HG03064 (cell line): ENCODE results near the gene AAGAB.
"Not testable (repeated sequence)": the region's sequence is repeated elsewhere in the genome, so short reads cannot be mapped to it uniquely, and the experiment has no call there.

Source experiments
- ATAC-seq: cut with Tn5 transposase; IDR thresholded peaks from one replicate; pipeline ENCODE4 v1.9.1; 2021; ENCODE audit warnings: low read depth; ENCODE audit not compliant: unreplicated experiment

Gene AAGAB, protein sequence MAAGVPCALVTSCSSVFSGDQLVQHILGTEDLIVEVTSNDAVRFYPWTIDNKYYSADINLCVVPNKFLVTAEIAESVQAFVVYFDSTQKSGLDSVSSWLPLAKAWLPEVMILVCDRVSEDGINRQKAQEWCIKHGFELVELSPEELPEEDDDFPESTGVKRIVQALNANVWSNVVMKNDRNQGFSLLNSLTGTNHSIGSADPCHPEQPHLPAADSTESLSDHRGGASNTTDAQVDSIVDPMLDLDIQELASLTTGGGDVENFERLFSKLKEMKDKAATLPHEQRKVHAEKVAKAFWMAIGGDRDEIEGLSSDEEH

DNA sequence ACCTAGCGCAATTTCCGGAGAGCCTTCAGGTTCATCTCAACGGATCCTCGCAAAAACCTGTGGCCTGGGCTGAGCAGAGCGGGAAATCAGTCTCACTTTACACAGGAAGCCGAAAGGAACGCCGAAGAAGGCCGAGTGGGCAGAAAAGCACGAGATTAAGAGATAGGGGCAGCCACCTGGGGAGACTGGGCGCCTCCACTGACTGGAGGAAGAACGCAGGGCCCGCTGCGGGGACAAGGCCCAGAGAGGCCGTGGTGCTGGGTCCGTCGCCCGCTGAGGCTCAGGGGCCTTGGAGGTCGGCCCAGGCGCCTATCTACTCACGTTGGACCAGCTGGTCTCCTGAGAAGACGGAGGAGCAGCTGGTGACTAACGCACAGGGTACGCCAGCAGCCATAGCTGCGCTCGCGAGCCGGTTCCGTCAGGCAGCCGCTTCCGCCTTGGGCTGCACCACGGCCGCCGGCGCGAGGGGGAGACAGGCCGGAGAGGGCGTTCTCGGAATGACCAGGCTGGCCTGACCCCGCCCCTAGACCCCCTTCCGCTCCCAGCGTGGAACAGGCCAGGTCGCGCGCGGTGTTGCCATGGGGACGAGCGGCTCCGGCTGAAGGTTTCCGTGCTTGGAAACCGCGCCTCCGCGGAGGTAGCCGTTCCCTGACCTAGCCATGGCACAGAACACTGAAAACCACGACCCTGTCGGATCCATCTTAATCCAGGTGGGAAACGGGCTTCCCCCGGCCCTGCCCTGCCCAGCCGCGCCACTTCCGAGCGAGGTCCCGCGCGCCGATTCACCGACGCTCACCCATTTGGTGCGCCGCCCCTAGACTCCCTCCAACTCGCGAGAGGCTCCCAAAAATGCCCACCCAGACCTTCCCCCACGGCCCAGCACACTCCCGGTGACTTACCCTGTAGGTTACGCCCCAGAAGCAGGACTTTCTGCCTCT is at the start of gene AAGAB, which contains the start of gene IQCH:
Gene AAGAB, minus strand, starts transcription at position 424 of the 938 bp plus-strand sequence. Its CDS starts 30 bp downstream, at position 394.
Gene IQCH, plus strand, starts transcription at position 549 of the 938 bp plus-strand sequence. Its CDS starts 111 bp downstream, at position 660.
- ATAC-seq: peak; percentile 83

- ATAC-seq: no peak
Observed at GRCh38 chr15:67303490-67304363, 49.3 kb upstream of the AAGAB start.

DNA sequence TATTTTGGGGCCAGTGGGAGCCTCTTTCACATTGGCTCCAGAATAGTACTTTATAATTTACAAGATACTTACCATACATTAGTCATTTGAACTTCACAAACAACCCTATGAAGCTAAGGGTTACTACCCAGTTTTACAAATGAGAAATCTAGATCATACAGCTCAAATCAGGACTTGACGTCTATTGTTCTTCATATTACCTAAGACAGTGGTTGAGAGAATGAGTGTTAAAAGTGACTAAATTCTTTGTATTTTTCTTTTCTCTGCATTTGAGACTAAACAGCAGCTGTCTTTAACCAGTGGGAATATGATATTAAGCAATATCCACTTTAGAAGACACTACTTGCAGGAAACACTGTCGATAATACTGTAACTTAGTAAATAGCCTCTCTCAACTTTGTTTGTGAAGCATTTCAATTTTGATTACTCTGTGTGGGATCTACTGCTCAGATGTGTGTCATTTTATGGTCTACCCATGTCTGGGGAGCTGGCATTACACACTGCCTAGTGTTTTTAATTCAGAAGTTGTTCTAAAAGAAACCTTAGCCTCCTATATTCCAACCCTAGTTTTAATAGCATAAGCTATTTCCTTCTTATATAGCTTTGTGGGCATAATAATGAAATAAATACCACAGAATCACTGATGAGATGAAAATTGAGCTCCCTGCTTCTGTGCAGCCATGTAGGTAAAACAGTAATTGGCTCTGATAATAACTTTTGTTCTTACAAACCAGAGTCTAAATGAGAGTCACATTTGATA is 46.0 kb upstream of the AAGAB start:
- no peak for ATAC-seq

- ATAC-seq: no peak
Observed at GRCh38 chr15:67296684-67297083, 42.2 kb upstream of the AAGAB start.

DNA sequence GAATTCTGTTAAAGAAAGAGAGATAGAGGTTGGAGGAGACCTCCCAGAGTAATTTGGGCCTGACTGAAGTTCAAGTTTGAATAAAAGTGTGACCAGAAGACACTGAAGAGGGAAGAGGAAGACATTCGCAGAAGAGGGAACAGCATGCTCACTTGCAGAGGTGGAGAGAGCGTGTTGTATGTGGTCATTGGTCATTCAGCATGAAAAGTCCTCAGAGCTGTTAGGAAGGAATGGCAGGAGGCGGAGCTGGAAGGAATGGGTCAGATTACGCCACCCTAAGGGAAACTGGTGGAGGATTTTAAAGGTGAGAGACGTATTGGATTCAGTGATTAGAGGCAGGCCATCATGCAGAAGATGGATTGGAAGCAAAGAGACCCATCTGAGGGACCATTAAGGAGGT is 41.7 kb upstream of the AAGAB start:
- ATAC-seq: no peak

DNA sequence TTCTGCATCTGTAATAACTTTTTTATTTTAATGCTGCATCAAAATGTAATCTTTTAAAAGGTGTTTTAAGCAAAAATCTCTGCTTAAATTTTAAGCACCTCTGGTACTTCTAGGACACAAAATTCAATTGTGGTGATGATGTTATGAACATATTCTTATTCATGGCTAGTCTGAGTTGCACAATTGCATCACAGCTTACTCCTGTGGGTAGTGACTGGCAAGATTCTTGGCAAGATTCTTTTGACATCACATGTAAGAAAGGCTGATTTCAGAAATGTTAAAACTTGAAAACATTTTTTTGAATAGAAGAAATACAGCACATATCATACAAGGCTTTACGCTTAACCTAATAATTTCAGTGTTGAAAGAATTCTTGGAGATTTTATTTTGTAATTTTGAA is 35.9 kb upstream of the AAGAB start:
- no peak for ATAC-seq

DNA sequence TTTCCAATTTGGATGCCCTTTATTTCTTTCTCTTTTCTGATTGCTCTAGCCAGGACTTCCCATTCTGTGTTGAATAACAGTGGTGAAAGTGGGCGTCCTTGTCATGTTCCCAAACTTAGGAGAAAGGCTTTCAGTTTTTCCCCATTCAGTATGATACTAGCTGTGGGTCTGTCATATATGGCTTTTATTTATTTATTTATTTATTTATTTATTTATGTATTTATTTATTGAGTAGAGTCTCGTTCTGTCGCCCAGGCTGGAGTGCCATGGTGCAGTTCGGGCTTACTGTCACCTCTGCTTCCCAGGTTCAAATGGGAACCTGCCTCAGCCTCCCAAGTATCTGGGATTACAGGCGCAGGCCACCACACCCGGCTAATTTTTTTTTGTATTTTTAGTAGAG is 31.9 kb upstream of the AAGAB start:
- ATAC-seq: not testable (repeated sequence)

- not testable (repeated sequence) for ATAC-seq
Observed at GRCh38 chr15:67285625-67286024, 31.2 kb upstream of the AAGAB start.

DNA sequence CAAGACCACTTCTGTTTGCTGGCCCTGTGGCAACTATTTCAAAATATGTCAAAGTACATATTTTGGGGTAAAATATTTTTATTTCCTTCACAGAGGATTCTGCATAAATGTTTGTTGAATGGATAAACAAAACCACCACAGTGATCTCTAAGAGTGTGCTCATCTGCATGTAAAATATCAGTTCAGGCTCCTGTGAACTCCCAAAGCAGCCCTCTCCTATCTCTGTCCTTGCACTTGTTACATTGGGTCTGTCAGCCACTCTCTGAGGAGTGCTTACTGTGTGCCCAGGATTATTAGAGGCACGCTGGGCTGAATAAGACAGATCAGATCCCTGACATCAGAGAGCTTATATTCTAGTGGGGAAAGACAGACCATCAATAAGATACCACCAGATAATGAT is 27.3 kb upstream of the AAGAB start:
- ATAC-seq: no peak

- ATAC-seq: no peak
Observed at GRCh38 chr15:67280217-67280616, 25.8 kb upstream of the AAGAB start.

- no peak for ATAC-seq
Observed at GRCh38 chr15:67276666-67277065, 22.2 kb upstream of the AAGAB start.

GRCh38 chr15:67274236-67274635 is 19.8 kb upstream of the AAGAB start:
- no peak for ATAC-seq

DNA sequence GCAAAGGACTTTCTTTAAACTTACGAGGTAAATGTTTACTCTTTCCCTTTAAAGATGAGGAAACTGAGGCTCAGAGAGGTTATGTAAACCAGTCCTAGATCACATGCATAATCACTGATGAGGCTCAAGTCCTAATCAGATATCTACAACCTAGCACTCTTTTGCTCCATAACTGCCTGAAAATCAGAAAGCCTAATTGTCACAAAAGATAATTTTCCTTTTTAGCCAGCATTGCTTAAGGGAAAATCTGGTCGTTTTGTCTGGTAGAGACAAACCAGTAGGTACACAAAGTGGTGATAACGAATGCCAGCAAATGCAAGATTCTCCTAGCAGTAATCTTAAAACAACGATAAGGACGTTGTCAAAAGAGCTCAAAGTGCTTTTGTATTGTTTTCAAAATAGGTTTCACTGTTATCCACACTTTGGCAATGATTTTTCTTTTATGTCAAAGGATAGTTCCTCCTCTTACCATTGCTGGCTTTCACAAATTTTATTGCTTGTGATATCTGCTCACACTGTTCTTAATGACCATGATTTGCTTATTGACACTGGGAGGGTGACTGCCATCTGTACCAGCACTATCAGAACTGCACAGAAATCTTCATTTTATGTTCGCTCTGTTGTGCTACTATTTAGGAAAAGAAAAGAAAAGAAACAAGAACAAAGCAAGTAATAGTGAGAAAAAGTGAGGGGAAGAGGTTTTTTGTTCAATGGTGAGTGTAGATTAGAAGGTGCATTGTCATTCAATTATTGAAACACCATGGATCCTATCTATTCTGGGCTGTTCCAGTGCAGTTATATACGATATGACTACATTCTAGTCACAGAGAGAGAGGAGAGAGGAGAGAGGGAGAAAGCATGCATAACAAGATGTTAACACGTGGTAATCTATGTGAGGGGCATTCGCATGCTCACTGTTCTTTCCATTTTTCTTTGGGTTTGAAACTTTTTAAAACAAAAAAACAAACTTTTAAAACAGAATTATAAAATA is 13.8 kb upstream of the AAGAB start:
- no peak for ATAC-seq

DNA sequence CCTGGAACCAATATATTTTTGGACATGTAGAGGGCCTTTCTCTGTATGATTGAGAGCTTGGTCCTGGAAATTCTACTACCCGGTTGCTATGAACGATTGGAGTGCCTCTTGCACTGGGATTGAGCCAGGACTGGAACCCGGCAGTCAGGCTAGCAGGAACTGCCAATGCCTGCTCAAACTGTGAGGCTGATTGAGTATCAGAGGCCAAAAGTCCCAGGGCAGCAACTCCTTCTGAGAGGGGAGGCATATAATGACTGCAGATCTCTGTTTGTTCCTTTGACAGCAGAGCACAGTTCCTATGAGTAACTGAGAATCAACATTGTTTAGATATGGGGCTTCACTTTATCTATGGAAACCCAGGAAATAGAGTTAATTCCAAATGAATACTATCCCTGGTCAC is 13.0 kb upstream of the AAGAB start:
- no peak for ATAC-seq

- ATAC-seq: no peak
Observed at GRCh38 chr15:67266870-67267269, 12.4 kb upstream of the AAGAB start.

DNA sequence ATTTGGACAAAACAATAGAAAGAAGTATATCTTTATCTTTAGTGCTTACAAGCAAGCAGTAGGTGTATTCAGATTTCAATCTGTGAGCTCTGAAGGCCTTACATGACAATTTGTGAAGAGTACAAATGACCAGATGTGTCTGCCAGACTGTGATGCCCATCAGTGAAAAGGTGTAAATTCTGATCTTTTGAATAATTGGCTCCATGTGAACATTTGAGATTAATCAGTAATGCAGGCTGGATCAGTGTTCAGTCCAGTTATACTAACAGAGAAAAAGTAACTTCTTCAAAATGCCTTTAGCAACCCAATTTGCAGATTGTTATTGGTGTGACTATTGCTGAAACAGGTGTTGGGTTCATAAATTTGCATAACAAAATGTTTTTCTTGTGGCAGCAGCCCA is 5.3 kb upstream of the AAGAB start:
- ATAC-seq: no peak

- ATAC-seq: no peak
Observed at GRCh38 chr15:67259379-67259778, 4.9 kb upstream of the AAGAB start.

DNA sequence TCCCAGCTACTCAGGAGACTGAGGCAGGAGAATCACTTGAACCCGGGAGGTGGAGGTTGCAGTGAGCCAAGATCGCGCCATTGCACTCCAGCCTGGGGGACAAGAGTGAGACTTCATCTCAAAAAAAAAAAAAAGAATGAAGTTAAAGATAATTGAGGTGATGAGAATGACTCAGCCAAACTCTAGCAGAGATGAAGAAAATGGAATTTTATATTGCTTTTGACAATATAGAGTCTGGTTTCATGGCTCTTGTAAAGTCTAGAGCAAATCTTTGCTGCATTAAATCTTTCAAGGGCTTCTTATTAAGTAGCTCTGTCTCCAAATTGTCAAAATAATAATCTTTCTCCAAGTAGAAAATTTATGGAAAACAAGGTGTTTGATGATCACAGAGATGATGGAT is 4.0 kb upstream of the AAGAB start:
- ATAC-seq: not testable (repeated sequence)

GRCh38 chr15:67256051-67256450 is 1.6 kb upstream of the AAGAB start:
- ATAC-seq: no peak
